Activated T-cell treated with anti-CD3 and anti-CD28 coated beads for 48 hours (primary cell): ENCODE results near the gene PIAS3.

ENCODE experiments used
- DNase-seq: peaks from one replicate; pipeline ENCODE4 v3.0.0-alpha.2; 2020; ENCODE audit warnings: low read depth

The PIAS3 gene

GRCh38 chr1:145858901-145859490 lies at the start of gene PIAS3:
PIAS3 (minus strand) TSS chr1:145859081; CDS start chr1:145858990, 91 bp downstream.
- DNase-seq, result peak; percentile 89

GRCh38 chr1:145908653-145909052 lies 49.8 kb upstream of the PIAS3 start:
- DNase-seq, result no peak

GRCh38 chr1:145906954-145907753 lies 48.3 kb upstream of the PIAS3 start:
- DNase-seq, result no peak

GRCh38 chr1:145901312-145902021 lies 42.6 kb upstream of the PIAS3 start:
- no peak for DNase-seq

GRCh38 chr1:145898756-145899155 lies 39.9 kb upstream of the PIAS3 start:
- no peak for DNase-seq

GRCh38 chr1:145897969-145898368 lies 39.1 kb upstream of the PIAS3 start:
- DNase-seq, result no peak

- DNase-seq, result no peak
Measured at GRCh38 chr1:145895471-145895870, 36.6 kb upstream of the PIAS3 start.

- DNase-seq, result no peak
Measured at GRCh38 chr1:145893306-145894055, 34.6 kb upstream of the PIAS3 start.

GRCh38 chr1:145892486-145893087 lies 33.7 kb upstream of the PIAS3 start:
- no peak for DNase-seq

- DNase-seq, result peak; percentile 21
Measured at GRCh38 chr1:145891587-145892485, 33.0 kb upstream of the PIAS3 start.

GRCh38 chr1:145891143-145891542 lies 32.3 kb upstream of the PIAS3 start:
- no peak for DNase-seq

GRCh38 chr1:145889722-145890121 lies 30.8 kb upstream of the PIAS3 start:
- DNase-seq, result no peak

GRCh38 chr1:145887631-145888030 lies 28.8 kb upstream of the PIAS3 start:
- no peak for DNase-seq

- no peak for DNase-seq
Measured at GRCh38 chr1:145886816-145887215, 27.9 kb upstream of the PIAS3 start.

GRCh38 chr1:145886390-145886789 lies 27.5 kb upstream of the PIAS3 start:
- DNase-seq, result no peak

GRCh38 chr1:145885738-145886287 lies 26.9 kb upstream of the PIAS3 start, which contains the start of gene ANKRD35:
ANKRD35 (minus strand) TSS chr1:145885866; CDS start chr1:145885758, 108 bp downstream.
- DNase-seq, result peak; percentile 85

- DNase-seq, result no peak
Measured at GRCh38 chr1:145884675-145885074, 25.8 kb upstream of the PIAS3 start.

GRCh38 chr1:145879775-145880174 lies 20.9 kb upstream of the PIAS3 start:
- no peak for DNase-seq

- DNase-seq, result no peak
Measured at GRCh38 chr1:145878724-145879123, 19.8 kb upstream of the PIAS3 start.

- no peak for DNase-seq
Measured at GRCh38 chr1:145877923-145878486, 19.1 kb upstream of the PIAS3 start.
